ENCODE measurements around the gene NR3C1.

NR3C1 gene

GRCh38 chr5:143403334-143403592 lies 223 bp downstream of the NR3C1 start:
- Histone ChIP-seq H3K4me3 (ENCODE audit: low read length) (peak overlapping the region; percentile 93), H3K9ac (ENCODE audit: low read length) (peak overlapping the region; percentile 97), H3K9me3 (ENCODE audit: control insufficient read depth, low read length) (no peaks in the 10 kb centered on the region), H3K4me1 (ENCODE audit: control insufficient read depth, insufficient read depth, low read length) (peaks cover 2% of the 10 kb centered on the region), H3K27me3 (replicated peaks; ENCODE audit: control insufficient read depth, insufficient read depth, low read length) (no peaks in the 10 kb centered on the region), H3K36me3 (ENCODE audit: control insufficient read depth, insufficient read depth, low read length, severe bottlenecking) (peaks cover 10% of the 10 kb centered on the region)
- no peak for DNase-seq (ENCODE audit: low read depth)

- Histone ChIP-seq H3K4me3 (ENCODE audit: low read length) (peak overlapping the region; percentile 93), H3K36me3 (ENCODE audit: control insufficient read depth, insufficient read depth, low read length, severe bottlenecking) (peaks cover 10% of the 10 kb centered on the region), H3K4me1 (ENCODE audit: control insufficient read depth, insufficient read depth, low read length) (peaks cover 2% of the 10 kb centered on the region), H3K9ac (ENCODE audit: low read length) (peak overlapping the region; percentile 97), H3K27me3 (replicated peaks; ENCODE audit: control insufficient read depth, insufficient read depth, low read length) (no peaks in the 10 kb centered on the region), H3K9me3 (ENCODE audit: control insufficient read depth, low read length) (no peaks in the 10 kb centered on the region)
- peak; percentile 68 for DNase-seq (ENCODE audit: low read depth)
These were observed 743 bp downstream of the NR3C1 start for GRCh38 chr5:143402553-143403333.

- Histone ChIP-seq H3K9ac (ENCODE audit: low read length) (peak overlapping the region; percentile 97), H3K4me3 (ENCODE audit: low read length) (peak overlapping the region; percentile 93), H3K4me1 (ENCODE audit: control insufficient read depth, insufficient read depth, low read length) (peaks cover 5% of the 10 kb centered on the region), H3K27me3 (replicated peaks; ENCODE audit: control insufficient read depth, insufficient read depth, low read length) (no peaks in the 10 kb centered on the region), H3K36me3 (ENCODE audit: control insufficient read depth, insufficient read depth, low read length, severe bottlenecking) (peaks cover 10% of the 10 kb centered on the region), H3K9me3 (ENCODE audit: control insufficient read depth, low read length) (no peaks in the 10 kb centered on the region)
- DNase-seq (ENCODE audit: low read depth) = peak; percentile 45
These were observed 1.4 kb downstream of the NR3C1 start for GRCh38 chr5:143402017-143402552.

- peak; percentile 42 for DNase-seq (ENCODE audit: low read depth)
- H3K4me3 ChIP-seq (ENCODE audit: low read length) = peak overlapping the region; percentile 93
- H3K9me3 ChIP-seq (ENCODE audit: control insufficient read depth, low read length) = no peaks in the 10 kb centered on the region
- H3K36me3 ChIP-seq (ENCODE audit: control insufficient read depth, insufficient read depth, low read length, severe bottlenecking) = peaks cover 10% of the 10 kb centered on the region
- H3K27me3 ChIP-seq (replicated peaks; ENCODE audit: control insufficient read depth, insufficient read depth, low read length) = no peaks in the 10 kb centered on the region
- peaks cover 11% of the 10 kb centered on the region for H3K4me1 ChIP-seq (ENCODE audit: control insufficient read depth, insufficient read depth, low read length)
- H3K9ac ChIP-seq (ENCODE audit: low read length) = peak overlapping the region; percentile 97
These were observed 2.1 kb downstream of the NR3C1 start for GRCh38 chr5:143401227-143402016.

GRCh38 chr5:143400541-143401226 lies 2.8 kb downstream of the NR3C1 start:
- peaks cover 19% of the 10 kb centered on the region for H3K4me1 ChIP-seq (ENCODE audit: control insufficient read depth, insufficient read depth, low read length)
- peak; percentile 67 for DNase-seq (ENCODE audit: low read depth)
- H3K9ac ChIP-seq (ENCODE audit: low read length) = peak overlapping the region; percentile 97
- H3K27me3 ChIP-seq (replicated peaks; ENCODE audit: control insufficient read depth, insufficient read depth, low read length) = no peaks in the 10 kb centered on the region
- H3K9me3 ChIP-seq (ENCODE audit: control insufficient read depth, low read length) = no peaks in the 10 kb centered on the region
- H3K4me3 ChIP-seq (ENCODE audit: low read length) = peak overlapping the region; percentile 93
- peaks cover 10% of the 10 kb centered on the region for H3K36me3 ChIP-seq (ENCODE audit: control insufficient read depth, insufficient read depth, low read length, severe bottlenecking)

- Histone ChIP-seq H3K4me1 (ENCODE audit: control insufficient read depth, insufficient read depth, low read length) (peaks cover 25% of the 10 kb centered on the region), H3K9me3 (ENCODE audit: control insufficient read depth, low read length) (no peaks in the 10 kb centered on the region), H3K4me3 (ENCODE audit: low read length) (peak overlapping the region; percentile 93), H3K27me3 (replicated peaks; ENCODE audit: control insufficient read depth, insufficient read depth, low read length) (no peaks in the 10 kb centered on the region), H3K36me3 (ENCODE audit: control insufficient read depth, insufficient read depth, low read length, severe bottlenecking) (peaks cover 10% of the 10 kb centered on the region), H3K9ac (ENCODE audit: low read length) (peak overlapping the region; percentile 97)
- DNase-seq (ENCODE audit: low read depth) = peak; percentile 37
These were observed 3.6 kb downstream of the NR3C1 start for GRCh38 chr5:143399616-143400540.

GRCh38 chr5:143398451-143399237 lies 4.8 kb downstream of the NR3C1 start:
- DNase-seq (ENCODE audit: low read depth) = peak; percentile 46
- Histone ChIP-seq H3K9ac (ENCODE audit: low read length) (peak overlapping the region; percentile 97), H3K9me3 (ENCODE audit: control insufficient read depth, low read length) (no peaks in the 10 kb centered on the region), H3K27me3 (replicated peaks; ENCODE audit: control insufficient read depth, insufficient read depth, low read length) (no peaks in the 10 kb centered on the region), H3K4me1 (ENCODE audit: control insufficient read depth, insufficient read depth, low read length) (peaks cover 37% of the 10 kb centered on the region), H3K36me3 (ENCODE audit: control insufficient read depth, insufficient read depth, low read length, severe bottlenecking) (peaks cover 10% of the 10 kb centered on the region), H3K4me3 (ENCODE audit: low read length) (peak overlapping the region; percentile 93)

- Histone ChIP-seq H3K4me3 (ENCODE audit: low read length) (peak overlapping the region; percentile 93), H3K9me3 (ENCODE audit: control insufficient read depth, low read length) (no peaks in the 10 kb centered on the region), H3K27me3 (replicated peaks; ENCODE audit: control insufficient read depth, insufficient read depth, low read length) (no peaks in the 10 kb centered on the region), H3K9ac (ENCODE audit: low read length) (peak overlapping the region; percentile 97), H3K36me3 (ENCODE audit: control insufficient read depth, insufficient read depth, low read length, severe bottlenecking) (peaks cover 10% of the 10 kb centered on the region), H3K4me1 (ENCODE audit: control insufficient read depth, insufficient read depth, low read length) (peaks cover 41% of the 10 kb centered on the region)
- no peak for DNase-seq (ENCODE audit: low read depth)
These were observed 5.5 kb downstream of the NR3C1 start for GRCh38 chr5:143398053-143398355.

GRCh38 chr5:143397302-143398052 lies 6.0 kb downstream of the NR3C1 start:
- no peak for DNase-seq (ENCODE audit: low read depth)
- H3K4me3 ChIP-seq (ENCODE audit: low read length) = peak overlapping the region; percentile 93
- peak overlapping the region; percentile 97 for H3K9ac ChIP-seq (ENCODE audit: low read length)
- H3K4me1 ChIP-seq (ENCODE audit: control insufficient read depth, insufficient read depth, low read length) = peaks cover 46% of the 10 kb centered on the region
- peaks cover 10% of the 10 kb centered on the region for H3K36me3 ChIP-seq (ENCODE audit: control insufficient read depth, insufficient read depth, low read length, severe bottlenecking)
- H3K9me3 ChIP-seq (ENCODE audit: control insufficient read depth, low read length) = no peaks in the 10 kb centered on the region
- no peaks in the 10 kb centered on the region for H3K27me3 ChIP-seq (replicated peaks; ENCODE audit: control insufficient read depth, insufficient read depth, low read length)
